HG03378 (cell line): ENCODE measurements around the gene CSNK1A1.
"Not testable (repeated sequence)": the region's sequence is repeated elsewhere in the genome, so short reads cannot be mapped to it uniquely, and the experiment has no call there.

ENCODE experiments used
- ATAC-seq: cut with Tn5 transposase; IDR thresholded peaks from one replicate; pipeline ENCODE4 v1.9.1; 2021; ENCODE audit warnings: mild to moderate bottlenecking, moderate library complexity; ENCODE audit not compliant: unreplicated experiment

The CSNK1A1 gene

DNA sequence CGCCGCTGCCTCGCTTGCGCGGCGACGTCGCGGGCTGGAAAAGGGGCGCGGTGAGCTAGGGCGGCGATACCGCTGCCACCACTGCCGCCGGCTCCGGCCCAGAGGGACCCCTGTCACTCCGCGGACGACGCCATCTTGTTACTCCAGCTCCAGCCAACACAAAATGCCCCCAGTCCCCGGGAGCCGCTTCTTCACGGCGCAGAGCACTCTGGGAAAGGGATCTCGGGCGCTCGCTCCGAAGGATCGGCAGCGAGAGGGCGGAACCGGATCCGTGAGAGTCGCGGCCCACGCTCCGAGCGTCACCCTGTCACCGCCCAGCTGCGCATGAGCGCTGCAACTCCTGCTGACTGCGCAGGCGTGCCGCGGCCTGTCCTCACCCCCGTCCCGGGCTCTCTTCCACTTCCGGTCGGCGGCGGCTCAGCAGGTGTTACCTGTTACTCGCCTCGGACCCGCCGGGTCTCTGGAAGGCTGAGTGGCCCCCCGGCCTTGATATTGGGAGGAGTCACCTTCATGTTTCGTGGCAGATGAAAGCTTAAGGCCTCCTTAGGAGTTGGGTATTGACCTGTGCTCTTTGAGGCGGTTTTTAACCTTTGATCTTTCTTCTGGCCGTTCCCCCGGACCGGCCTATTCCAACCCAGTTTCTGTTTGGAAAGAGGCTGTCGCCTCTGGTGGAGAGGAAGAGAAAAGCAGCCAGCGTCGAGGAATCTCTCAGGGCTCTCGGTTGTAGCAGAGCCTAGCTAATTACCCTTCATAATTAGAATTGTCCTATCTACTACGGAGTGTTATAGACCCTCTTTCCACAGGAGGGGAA, at the start of gene CSNK1A1:
TSS of gene CSNK1A1 (minus strand) at position 213 of the 811 bp plus-strand sequence. CDS start 475 bp downstream, outside the sequence.
- ATAC-seq = peak; percentile 86

DNA sequence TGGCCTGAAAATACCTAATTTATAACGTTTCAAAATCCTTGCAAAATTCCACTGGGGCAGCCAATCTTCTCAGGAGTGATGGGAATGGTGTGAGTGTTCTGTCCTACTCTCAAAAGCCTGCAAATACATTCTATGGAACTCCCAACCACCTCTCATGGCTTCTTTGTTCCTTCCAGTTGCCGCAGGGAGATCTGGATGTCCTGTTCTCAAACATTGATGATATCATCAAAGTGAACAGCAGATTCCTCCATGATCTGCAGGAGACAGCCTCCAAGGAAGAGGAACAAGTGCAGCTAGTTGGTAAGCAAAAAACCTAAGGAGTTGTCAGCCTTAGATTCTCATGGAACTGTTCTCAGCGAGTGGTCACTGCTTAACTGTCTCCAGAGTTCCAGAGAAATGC, 49.7 kb upstream of the CSNK1A1 start:
- no peak for ATAC-seq

DNA sequence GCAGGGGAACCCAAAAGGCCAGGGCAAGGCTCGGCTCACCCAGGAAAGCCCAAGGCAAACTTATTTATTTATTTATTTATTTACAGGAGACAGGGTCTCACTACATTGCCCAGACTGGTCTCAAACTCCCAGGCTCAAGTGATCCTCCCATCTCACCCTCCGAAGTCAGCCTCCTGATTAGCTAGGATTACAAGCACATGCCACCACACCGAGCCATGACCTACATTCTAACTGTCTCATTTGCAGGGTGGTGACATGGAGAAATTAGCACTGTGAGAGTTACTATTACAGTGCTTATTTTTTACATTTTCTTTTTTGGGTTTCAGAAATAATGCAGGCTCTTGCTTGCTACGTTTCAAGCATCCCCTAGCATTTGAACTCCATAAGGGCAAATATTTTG, 48.1 kb upstream of the CSNK1A1 start:
- no peak for ATAC-seq

DNA sequence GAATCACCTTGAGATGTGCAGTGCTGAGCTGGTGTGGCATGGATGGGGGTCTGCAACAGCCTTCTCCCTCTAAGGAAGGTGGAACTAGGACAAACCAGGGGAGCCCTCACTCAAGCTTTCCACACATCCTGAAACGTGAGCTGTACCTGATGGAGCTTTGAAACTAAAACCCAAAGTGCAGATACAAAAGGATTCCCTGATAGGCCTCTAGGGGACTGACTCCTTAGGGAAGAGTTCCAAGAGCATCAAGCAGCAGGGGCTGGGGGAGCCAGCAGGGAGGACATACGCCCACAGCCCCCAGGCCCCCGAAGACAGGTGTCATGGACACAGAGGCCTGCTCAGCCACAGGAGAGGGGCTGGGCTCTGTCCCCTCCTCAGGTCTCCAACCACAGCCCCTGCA, 47.7 kb upstream of the CSNK1A1 start:
- no peak for ATAC-seq

DNA sequence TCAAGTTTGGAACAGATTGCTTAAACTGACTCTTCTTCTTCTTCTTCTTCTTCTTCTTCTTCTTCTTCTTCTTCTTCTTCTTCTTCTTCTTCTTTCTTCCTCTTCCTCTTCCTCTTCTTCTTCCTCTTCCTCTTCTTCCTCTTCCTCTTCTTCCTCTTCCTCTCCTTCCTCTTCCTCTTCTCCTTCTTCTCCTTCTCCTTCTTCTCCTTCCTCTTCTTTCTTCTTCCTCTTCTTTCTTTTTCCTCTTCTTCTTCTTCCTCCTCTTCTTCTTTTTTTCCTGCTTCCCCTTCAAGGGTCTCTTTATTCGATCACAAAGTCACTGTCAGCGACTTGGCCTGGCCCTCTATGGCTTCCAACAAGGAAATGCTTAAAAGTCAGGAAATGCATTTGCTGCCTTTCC, 47.0 kb upstream of the CSNK1A1 start:
- not testable (repeated sequence) for ATAC-seq

DNA sequence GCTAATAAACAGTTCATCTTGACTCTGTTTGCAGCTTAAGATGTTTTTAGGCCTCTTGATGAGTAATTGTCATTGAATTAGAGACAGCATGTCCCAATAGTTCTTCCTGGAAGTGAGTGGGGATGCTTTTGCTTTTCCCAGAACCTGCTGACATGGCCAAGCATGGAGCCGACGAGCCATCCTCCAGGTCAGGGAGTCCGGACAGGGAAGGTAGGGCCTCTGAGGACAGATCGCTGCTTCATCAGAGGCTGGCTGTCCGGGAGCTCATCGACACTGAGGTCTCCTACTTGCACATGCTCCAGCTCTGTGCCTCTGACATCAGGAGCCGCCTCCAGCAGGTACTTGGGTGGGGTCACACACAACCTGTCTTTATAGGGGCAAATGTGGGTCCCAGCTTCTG, 46.4 kb upstream of the CSNK1A1 start:
- no peak for ATAC-seq

DNA sequence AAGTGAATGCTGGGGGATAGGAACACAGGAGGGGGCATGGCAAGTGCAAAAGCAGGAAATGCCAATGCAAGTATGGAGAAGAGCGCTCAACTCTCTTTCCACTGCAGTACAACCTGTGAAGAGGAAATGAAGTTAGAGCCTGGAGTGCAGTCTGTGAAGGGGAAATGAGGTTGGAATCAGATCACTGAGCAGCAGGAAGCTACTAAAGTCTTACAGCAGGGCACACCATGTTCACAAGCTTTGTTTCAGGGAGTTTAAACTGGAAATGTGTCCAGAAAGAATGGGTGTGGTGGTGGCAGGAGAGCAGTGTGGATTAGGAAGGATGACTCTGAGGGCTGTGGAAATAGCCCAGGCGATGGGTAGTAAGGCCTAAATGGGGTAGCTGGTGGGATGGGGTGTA, 45.5 kb upstream of the CSNK1A1 start:
- ATAC-seq = no peak

DNA sequence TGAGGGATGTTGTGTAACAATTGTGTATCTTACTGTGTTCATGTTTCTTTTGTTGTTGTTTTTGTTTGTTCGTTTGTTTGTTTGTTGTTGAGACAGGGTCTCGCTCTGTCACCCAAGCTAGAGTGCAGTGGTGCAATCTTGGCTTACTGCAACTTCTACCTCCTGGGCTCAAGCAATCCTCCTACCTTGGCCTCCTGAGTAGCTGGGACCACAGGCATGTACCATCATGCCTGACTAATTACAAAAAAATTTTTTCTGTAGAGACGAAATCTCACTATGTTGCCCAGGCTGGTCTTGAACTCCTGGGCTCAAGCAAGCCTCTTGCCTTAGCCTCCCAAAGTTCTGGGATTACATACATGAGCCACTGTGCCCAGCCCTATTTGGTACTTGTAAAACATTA, 43.9 kb upstream of the CSNK1A1 start:
- not testable (repeated sequence) for ATAC-seq

DNA sequence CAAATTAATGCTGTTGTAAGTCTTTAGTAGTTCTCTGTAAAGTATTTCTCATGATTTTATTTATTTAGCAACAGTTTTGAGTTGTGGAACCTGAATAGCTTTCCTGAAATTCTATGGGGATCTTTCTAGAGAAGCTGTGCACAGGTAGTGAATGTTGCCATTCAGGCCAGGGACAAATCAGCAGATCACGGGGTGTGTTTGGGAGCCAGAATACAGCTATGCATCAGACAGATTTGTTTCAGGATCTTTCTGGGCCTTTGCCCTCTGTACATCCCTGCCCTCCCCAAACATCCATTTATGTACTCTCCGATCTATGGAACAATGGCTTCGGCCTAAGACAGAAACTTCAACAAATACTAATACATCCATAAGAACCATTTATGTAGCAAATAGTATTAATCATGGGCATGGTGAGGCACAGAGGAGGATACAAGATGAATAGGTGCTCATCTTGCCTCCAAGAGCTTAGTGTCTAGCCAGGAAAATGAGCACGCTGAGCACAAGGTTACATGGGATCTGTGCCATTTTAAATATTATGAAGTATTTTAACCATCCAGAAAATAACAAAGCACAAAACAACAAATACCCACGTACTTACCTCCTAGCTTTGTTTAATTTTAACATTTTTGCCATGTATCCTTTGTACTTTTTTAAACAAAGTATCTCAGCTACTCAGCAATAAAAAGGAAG, 43.1 kb upstream of the CSNK1A1 start:
- ATAC-seq = no peak

DNA sequence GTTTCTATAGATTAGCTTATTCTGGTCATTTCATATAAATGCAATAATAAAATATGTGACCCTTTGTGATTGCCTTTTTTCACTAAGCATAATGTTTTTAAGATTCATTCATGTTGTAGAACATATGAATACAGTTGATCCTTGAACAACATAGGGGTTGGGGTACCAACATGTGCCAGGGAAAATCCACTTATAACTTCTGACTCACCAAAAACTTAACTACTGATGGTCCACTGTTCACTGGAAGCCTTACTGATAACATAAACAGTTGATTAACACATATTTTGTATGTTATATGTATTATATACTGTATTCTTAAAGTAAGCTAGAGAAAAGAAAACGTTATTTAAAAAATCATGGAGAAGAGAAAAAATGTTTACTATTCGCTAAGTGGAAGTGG, 42.1 kb upstream of the CSNK1A1 start:
- no peak for ATAC-seq

DNA sequence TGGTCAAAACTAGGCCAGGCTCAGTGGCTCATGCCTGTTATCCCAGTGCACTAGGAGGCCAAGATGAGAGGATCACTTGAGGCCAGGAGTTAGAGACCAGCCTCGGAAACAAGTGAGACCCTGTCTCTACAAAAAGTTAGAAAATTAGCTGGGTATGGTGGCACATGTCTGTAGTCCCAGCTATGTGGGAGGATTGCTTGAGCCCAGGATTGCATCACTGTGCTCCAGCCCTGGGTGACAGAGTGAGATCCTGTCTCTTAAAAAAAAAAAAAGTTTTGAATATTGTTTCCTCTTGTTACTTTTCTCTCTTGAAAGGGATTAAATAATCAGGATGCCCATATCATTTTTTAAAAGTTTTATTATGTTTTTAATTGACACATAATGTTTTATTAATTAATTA, 37.7 kb upstream of the CSNK1A1 start:
- ATAC-seq = no peak

DNA sequence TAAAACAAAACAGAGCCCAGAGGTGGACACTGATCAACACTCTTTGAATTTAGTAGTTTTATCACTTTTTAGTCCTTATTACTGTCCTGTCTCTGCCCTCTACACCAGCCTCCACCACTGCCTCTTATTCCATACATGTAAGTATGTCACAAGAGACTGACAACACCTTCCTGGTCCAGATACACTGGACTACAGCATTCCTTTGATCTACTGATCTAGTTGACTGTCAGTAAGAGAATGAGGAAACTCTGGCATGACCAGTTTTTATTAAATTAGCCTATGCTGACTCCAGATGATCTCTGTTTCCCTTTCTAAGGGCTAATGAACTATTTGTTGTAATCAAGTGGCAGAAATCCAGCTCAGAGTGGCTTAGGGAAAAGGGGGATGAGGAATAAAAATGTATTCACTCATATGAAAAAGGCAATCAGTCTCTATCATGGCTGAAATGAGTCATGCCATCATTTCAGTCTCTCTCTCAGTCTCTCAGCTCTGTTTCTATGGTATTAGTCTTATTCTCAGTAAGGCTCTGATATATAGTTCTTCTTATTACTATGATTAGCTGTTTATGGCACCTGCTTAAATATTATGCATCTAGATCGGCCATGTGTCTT, 35.6 kb upstream of the CSNK1A1 start:
- ATAC-seq = no peak

DNA sequence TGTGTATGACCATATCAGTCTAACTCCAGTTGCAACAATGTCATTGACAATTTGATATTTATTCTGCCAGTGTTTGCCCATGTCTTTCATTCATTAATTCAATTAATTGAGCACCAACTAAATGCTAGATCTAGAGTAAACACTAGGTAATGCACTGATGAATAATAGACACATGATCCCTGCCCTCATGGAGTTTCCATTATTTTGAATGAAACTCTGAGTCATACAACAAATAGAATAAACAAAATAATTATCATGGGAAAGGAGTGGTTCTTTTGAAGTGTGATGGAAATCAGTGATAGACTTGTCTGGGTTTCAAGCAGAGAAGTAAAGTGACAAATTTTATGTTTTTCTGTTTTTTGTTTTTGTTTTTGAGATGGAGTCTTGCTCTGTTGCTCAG, 34.7 kb upstream of the CSNK1A1 start:
- ATAC-seq = no peak

DNA sequence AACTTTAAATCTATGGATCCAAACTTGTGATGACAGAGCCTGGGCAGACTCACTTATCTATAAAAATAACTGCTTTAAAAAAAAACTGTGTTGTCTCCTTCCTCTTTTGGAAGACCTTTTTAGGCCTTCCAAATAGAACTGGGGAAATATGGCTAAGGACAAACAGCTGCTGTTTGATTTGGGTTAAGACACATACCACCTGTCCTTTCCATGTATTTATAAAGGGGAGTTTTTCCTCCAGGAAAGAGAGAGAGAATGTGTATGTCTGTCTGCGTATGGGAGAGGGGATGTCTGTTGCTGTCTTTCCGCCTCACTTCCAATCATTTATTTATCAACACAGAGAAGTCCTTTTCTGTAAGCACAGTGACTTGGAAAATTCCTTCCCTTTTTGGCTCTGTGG, 32.9 kb upstream of the CSNK1A1 start:
- ATAC-seq = no peak

DNA sequence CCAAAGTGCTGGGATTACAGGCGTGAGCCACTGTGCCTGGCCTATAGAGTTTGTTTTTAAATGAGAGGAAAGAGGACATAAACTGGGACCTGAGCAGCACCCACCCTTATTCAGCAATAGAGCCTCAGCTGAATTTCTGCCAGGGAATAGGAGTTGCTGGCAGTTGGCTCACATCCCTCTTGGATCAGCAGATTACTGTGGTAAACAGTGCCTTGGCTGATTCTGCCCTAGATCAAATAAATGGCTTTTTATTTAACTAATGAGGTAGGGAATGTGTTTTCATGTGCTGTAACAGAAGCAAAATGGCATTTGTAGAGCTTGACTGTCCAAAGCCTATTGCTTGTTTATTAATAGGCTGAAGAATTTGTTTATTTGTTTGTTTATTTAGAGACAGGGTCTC, 32.2 kb upstream of the CSNK1A1 start:
- ATAC-seq = no peak

DNA sequence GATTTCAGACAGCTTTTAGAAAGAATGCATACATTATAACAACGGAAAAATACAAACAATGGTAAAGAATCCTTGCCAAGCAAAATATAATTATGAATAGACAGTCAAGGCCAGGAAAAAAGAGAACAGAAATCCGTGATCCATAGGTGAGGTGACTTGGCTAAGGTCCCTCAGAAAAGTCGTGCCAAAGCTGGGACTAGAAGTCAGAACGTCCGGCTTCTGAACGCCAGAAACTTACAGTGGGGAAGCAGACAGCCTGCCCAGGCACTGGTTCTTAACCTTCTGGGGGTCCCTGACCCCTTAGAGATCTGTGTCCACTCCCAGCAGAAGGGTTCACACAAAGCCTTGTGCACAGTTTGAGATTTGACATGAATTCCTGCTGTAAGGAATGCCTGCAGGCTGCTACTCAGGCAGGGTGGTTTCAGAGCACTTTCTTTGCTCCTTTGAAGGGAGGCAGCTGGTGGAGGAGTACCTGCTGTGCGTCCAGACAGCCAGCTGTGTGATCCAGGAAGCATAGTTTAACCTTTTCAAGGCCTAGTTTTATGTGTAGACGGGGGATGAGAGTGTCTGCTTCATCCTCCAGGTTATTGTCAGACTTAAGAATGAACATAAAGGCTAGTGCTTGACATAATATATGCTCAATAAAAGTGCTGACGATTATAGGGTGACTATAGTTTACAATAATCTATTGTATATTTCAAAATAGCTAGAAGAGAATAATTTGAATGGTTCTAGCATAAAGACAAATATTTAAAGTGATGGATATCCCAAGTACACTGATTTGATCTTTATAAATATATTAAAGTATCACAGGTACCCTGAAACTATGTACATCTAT, 30.9 kb upstream of the CSNK1A1 start:
- ATAC-seq = no peak

DNA sequence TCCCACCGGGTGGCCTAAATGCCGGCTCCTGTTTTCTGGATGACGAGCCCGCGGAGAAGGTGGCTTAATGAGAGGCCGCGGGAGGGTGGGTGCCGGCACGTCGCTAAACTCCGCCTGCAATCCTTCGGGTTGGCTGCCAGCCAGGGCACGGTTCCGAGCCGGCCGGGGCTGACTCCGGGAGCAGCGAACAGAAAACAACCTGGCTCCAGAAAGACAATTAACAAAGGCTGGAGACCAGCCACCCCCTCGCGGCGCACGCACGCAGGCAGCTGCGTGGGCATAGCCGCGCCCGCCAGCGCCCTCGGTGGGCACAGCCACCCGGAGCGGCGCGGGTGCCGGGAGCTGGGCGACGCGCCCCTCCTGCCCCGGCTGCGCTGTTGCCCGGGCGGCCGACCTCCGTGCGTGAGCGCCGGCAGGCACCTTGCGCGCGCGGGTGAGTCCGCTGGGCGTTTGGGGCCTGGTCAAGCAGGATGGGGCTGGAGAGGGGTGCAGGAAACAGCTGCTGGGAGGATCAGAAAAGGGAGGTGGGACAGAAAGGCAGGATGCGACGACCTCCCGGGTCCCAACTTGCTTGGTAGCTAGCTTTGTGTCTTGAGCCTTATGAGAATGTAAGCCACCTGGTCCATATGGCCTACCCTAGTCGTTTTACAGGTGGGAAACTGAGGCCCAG, 30.1 kb upstream of the CSNK1A1 start, which contains the start of gene ARHGEF37:
TSS of gene ARHGEF37 (plus strand) at position 307 of the 670 bp plus-strand sequence. CDS start 16,272 bp downstream, outside the sequence.
- ATAC-seq = no peak

DNA sequence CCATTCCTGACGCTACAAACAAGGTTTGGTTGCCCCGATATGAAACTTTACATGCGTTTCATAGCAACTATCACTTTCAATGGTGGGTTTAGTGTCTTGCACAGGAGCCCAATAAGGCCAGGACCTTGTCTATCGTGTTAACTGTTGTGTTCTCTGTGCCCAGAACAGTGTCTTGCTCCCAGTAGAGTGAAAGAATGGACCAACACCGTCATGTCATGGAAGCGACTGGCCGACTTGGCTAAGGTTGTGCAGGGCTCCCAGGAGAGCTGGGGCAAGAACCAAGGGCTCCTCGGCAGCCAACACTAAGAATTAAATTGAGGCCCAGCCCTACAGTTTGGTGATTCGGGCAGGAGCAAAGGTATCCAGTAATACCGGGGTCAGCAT, 29.6 kb upstream of the CSNK1A1 start:
- no peak for ATAC-seq

DNA sequence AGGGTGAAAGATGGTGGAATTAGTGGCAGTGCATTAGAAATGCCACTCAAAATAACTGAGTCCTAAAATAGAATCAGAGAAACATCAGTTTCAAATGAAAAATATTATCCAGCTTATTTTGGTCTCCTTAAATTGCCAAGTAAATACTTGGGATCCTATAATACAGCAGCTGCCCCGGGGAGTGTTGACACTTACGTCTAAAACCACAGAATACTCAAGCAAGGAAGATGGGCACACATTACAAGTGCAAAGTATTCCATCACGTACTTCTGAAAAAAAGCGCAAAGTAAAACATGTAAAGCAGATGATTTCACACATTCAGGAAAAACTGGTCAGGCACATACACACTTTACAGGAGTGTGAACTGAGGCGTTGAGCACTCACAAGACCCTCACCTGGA, 27.7 kb upstream of the CSNK1A1 start:
- no peak for ATAC-seq

DNA sequence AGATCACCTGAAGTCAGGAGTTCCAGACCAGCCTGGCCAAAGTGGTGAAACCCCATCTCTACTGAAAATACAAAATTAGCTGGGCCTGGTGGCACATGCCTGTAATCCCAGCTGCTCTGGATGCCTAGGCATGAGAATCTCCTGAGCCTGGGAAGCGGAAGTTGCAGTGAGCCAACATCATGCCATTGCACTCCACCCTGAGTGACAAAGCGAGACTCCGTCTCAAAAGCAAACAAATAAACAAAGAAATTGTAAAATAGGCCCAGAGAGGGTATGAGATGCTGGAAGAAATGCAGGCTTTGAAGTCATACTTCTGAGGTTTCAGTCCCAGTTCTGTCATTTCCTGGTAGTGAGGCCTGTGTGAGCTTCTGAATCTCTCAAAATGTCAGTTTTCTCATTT, 24.8 kb upstream of the CSNK1A1 start:
- no peak for ATAC-seq
